Endothelial cell (in vitro differentiated cells): ENCODE measurements around the gene RHBDL1. TPM values are rescaled to one million over a fixed set of nuclear protein-coding genes. Genes with fewer than 3 reads are reported as not detected.

ENCODE experiments used
- DNase-seq: peaks from one replicate; pipeline ENCODE4 v3.0.0; 2021; ENCODE audit warnings: low spot score
- H3K27ac Mint-ChIP-seq: one replicate; pipeline ENCODE4 v1.8.0; 2021; ENCODE audit warnings: mixed read lengths, inconsistent platforms; ENCODE audit not compliant: unreplicated experiment
- H3K27me3 Mint-ChIP-seq: one replicate; pipeline ENCODE4 v1.8.0; 2021; ENCODE audit warnings: mild to moderate bottlenecking, moderate library complexity, mixed read lengths, inconsistent platforms; ENCODE audit not compliant: unreplicated experiment
- H3K36me3 Mint-ChIP-seq: one replicate; pipeline ENCODE4 v1.8.0; 2021; ENCODE audit warnings: mild to moderate bottlenecking, low read depth, mixed read lengths, inconsistent platforms; ENCODE audit not compliant: unreplicated experiment
- H3K4me1 Mint-ChIP-seq: one replicate; pipeline ENCODE4 v1.8.0; 2021; ENCODE audit warnings: mild to moderate bottlenecking, mixed read lengths, inconsistent platforms; ENCODE audit not compliant: unreplicated experiment
- H3K4me3 Mint-ChIP-seq: one replicate; pipeline ENCODE4 v1.8.0; 2021; ENCODE audit warnings: mild to moderate bottlenecking, mixed read lengths, inconsistent platforms; ENCODE audit not compliant: unreplicated experiment
- H3K9me3 Mint-ChIP-seq: one replicate; pipeline ENCODE4 v1.8.0; 2021; ENCODE audit warnings: mixed read lengths, inconsistent platforms; ENCODE audit not compliant: unreplicated experiment
- total RNA-seq: library from RNA; stranded (reverse); fragmentation: NEBNext Ultra II Directional; extraction: Animal tissue kit (Norgen Biotek cat#: 25700); gene quantifications from one replicate; pipeline ENCODE4 v1.2.1, GENCODE V29; 2021; ENCODE audit not compliant: unreplicated experiment
- TF ChIP-seq, protein P1 (sequence below): fragments of 200-600 bp; sonication (generic); IDR thresholded peaks from one replicate; pipeline ENCODE4 v1.5.0; 2021; ENCODE audit warnings: antibody characterized with exemption; ENCODE audit not compliant: unreplicated experiment

RHBDL1 gene
- total RNA-seq, 1 donor from 2014 or later, result 1.6 TPM

DNA sequence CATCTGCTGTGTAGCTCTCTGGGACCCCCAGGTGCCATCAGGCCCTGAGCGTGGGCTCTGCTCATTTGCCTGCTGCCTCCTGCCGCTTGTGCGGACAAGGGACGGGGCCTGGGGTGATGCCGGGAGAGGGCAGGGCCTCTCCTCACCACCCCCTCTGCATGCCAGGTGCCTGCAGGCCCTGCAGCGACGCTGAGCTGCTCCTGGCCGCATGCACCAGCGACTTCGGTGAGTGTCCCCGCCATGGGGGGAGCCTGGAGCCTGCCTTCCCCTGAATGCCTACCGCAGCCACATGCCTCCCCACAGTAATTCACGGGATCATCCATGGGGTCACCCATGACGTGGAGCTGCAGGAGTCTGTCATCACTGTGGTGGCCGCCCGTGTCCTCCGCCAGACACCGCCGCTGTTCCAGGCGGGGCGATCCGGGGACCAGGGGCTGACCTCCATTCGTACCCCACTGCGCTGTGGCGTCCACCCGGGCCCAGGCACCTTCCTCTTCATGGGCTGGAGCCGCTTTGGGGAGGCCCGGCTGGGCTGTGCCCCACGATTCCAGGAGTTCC is 41.4 kb downstream of the RHBDL1 start:
- Mint-ChIP-seq H3K27me3 (peaks cover 22% of the 10 kb centered on the region), H3K36me3 (no peaks in the 10 kb centered on the region), H3K27ac (no peak overlapping the region), H3K9me3 (no peaks in the 10 kb centered on the region), H3K4me3 (peak overlapping the region; percentile 31), H3K4me1 (no peaks in the 10 kb centered on the region)
- TF ChIP-seq, protein P1, sequence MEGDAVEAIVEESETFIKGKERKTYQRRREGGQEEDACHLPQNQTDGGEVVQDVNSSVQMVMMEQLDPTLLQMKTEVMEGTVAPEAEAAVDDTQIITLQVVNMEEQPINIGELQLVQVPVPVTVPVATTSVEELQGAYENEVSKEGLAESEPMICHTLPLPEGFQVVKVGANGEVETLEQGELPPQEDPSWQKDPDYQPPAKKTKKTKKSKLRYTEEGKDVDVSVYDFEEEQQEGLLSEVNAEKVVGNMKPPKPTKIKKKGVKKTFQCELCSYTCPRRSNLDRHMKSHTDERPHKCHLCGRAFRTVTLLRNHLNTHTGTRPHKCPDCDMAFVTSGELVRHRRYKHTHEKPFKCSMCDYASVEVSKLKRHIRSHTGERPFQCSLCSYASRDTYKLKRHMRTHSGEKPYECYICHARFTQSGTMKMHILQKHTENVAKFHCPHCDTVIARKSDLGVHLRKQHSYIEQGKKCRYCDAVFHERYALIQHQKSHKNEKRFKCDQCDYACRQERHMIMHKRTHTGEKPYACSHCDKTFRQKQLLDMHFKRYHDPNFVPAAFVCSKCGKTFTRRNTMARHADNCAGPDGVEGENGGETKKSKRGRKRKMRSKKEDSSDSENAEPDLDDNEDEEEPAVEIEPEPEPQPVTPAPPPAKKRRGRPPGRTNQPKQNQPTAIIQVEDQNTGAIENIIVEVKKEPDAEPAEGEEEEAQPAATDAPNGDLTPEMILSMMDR, result no peak
- no peak for DNase-seq

DNA sequence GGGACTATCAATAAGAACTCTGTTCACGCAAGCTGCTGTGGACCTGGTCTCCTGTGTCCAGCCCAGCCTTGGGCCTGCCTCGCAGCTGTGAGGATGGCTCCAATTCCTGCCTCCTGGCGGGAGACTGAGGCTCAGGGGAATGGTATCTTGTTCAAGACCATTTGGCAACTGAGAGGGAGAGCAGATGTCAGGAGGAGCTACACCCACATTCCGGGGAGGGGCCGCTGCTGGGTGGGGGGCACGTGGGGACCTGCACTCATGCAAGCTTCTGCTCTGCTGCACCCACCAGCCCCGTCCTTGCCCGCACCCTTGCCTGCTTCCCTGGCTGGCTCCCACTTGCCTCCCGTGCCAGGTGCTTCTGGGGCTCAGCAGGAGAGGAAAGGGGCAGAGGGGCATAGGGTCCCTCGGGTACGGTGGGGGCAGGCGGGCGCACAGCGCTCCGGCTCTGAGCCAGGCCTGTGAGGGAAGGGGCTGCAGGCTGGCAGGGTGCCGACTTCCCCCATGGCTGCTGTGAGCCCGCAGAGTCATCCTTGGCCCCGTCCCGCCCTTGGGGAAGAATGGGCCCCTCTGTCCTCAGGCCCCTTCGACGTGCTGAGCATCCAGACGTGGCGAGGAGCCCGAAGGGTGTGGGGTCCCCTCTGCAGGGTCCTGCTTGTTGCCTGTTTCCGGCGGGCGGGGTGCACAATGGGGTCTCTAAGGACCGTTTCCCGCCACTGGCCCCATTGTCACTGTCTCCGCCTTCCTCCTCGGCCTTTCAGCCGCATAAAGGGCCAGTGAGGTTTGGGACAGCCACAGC is 42.2 kb downstream of the RHBDL1 start:
- no peaks in the 10 kb centered on the region for H3K9me3 Mint-ChIP-seq
- DNase-seq, result no peak
- TF ChIP-seq, protein P1, result no peak
- peaks cover 23% of the 10 kb centered on the region for H3K27me3 Mint-ChIP-seq
- H3K27ac Mint-ChIP-seq, result no peak overlapping the region
- no peaks in the 10 kb centered on the region for H3K4me1 Mint-ChIP-seq
- H3K36me3 Mint-ChIP-seq, result no peaks in the 10 kb centered on the region
- H3K4me3 Mint-ChIP-seq, result no peak overlapping the region

DNA sequence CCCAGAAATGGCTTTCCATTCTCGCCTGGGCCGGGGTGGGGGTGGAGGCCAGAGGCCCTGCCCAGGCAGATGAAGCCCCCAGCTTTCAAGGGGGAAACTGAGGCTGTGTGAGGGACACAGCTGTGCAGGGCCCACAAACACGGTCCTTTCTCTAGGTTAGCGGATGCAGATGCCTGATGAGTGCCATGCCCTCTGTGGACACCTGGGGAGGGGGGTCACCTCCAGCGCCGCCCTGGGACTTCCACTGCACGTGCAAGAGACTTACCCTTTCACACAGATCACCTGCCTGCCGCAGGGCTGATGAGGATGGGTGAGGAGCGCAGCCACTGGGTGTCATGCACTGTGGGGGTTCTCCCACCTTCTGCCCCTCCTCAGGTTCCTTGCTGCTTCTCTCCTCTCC is 42.9 kb downstream of the RHBDL1 start:
- no peak overlapping the region for H3K27ac Mint-ChIP-seq
- H3K4me1 Mint-ChIP-seq, result no peaks in the 10 kb centered on the region
- no peak for DNase-seq
- TF ChIP-seq, protein P1, result no peak
- H3K4me3 Mint-ChIP-seq, result no peak overlapping the region
- H3K27me3 Mint-ChIP-seq, result peaks cover 22% of the 10 kb centered on the region
- no peaks in the 10 kb centered on the region for H3K36me3 Mint-ChIP-seq
- H3K9me3 Mint-ChIP-seq, result no peaks in the 10 kb centered on the region

DNA sequence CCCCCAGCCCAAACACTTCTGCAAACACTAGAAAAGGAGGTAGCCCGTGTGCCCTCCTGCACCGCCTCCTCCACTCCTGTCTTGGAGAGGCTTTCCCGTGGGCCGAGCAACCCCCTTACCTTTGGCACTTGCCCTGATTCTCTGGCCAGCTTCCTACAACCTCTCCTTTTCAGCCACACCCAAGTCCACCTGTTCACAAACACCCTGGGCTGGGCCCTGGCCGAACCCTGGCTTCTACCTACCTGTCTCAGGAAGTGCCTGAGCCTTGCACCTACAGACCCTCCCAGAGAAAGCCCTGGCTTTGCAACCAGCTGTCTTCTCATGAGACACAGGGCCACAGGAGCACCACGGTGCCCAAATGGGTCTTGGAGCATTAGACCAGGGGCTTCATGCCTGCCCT is 43.5 kb downstream of the RHBDL1 start:
- Mint-ChIP-seq H3K27me3 (peaks cover 20% of the 10 kb centered on the region), H3K36me3 (no peaks in the 10 kb centered on the region), H3K4me1 (no peaks in the 10 kb centered on the region), H3K9me3 (no peaks in the 10 kb centered on the region), H3K27ac (no peak overlapping the region), H3K4me3 (peak overlapping the region; percentile 51)
- TF ChIP-seq, protein P1, result no peak
- no peak for DNase-seq

DNA sequence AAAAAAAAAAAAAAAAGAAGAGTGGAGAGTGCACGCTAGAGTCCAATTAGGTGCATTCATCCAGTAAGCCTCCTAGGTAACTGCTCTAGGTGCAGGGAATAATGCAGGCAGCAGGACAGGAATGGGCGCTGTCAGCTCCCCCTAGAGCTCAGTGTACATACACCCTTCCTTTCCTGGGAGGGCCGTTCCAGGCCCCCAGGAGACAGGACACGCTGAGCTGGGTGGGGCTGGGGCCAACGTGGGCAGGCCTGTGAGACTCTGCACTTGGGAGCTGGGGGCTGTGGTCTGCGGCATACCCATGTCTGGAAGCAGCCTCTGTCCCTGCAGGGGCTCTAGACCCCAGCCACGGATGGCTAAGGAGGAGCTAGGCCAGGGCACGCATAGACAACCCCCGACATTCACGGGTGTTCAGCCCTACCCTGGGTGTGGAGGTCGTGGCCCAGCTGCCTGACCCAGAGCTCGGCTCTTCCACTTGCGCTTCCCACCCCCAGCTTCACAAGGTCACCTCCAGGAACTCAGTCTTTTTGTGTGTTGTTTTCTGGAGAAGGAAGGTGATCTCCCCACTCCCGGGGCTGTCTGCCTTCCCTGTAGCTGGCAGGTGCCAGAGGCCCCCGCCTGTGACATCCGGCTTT is 44.5 kb downstream of the RHBDL1 start:
- DNase-seq, result no peak
- no peaks in the 10 kb centered on the region for H3K36me3 Mint-ChIP-seq
- TF ChIP-seq, protein P1, result no peak
- H3K9me3 Mint-ChIP-seq, result no peaks in the 10 kb centered on the region
- H3K4me1 Mint-ChIP-seq, result no peaks in the 10 kb centered on the region
- peak overlapping the region; percentile 67 for H3K4me3 Mint-ChIP-seq
- peaks cover 18% of the 10 kb centered on the region for H3K27me3 Mint-ChIP-seq
- H3K27ac Mint-ChIP-seq, result no peak overlapping the region
